ENCODE measurements around the gene CCDC186. TPM values are rescaled to one million over a fixed set of nuclear protein-coding genes. Genes with fewer than 3 reads are reported as not detected.

The CCDC186 gene
- polyA plus RNA-seq, 2 of the 4 experiments (the other 2 are of a cell fraction) = 7.4 to 13.4 TPM

GRCh38 chr10:114075093-114075492, 98.9 kb downstream of the CCDC186 start:
- ATAC-seq (no peak), DNase-seq (ENCODE audit: low read depth in 1 of 2, low spot score in 1 of 2) (no peak), FAIRE-seq (no peak)
- Histone ChIP-seq H3K4me3 (no peak overlapping the region), H3K9me3 (no peaks in the 10 kb centered on the region), H3K4me2 (no peak overlapping the region), H3K27ac (no peak overlapping the region), H3K4me1 (no peaks in the 10 kb centered on the region)
- 73% methylated on average over 6 of the region's 6 CpGs for WGBS (ENCODE audit: missing lambda C conversion rate)
- TF ChIP-seq CEBPB (IDR thresholded peaks at IDR 0.05) (peak in 1 of 2 experiments; percentile 69; a peak in 2 of 4 replicates), USF2 (IDR thresholded peaks at IDR 0.05) (no peak), HOXB13 (CRISPR knock-in tag; IDR thresholded peaks at IDR 0.05; ENCODE audit: low read depth) (no peak), GATA3 (IDR thresholded peaks at IDR 0.05; ENCODE audit: borderline replicate concordance) (no peak), EHMT2 (IDR thresholded peaks at IDR 0.05; ENCODE audit: low read depth) (no peak), HDAC2 (IDR thresholded peaks at IDR 0.05) (no peak), ZNF302 (CRISPR knock-in tag; IDR thresholded peaks at IDR 0.05) (no peak)
- ChIA-PET POLR2A (no interaction called here), CTCF (interaction anchor here (1.3 to 5.0 kb wide), 2 partner anchors 10 to 273 kb away, joined by 3 to 16 read pairs; no protein-coding TSS in a partner anchor)

GRCh38 chr10:114073395-114074186, 100.4 kb downstream of the CCDC186 start:
- FAIRE-seq (no peak), ATAC-seq (no peak), DNase-seq (ENCODE audit: low read depth in 1 of 2, low spot score in 1 of 2) (no peak)
- no peak overlapping the region for H3K4me3 ChIP-seq
- whole genome bisulfite sequencing (ENCODE audit: missing lambda C conversion rate) = 82% methylated on average over 14 of the region's 14 CpGs
- POLR2A ChIA-PET = no interaction called here
- CTCF ChIA-PET = interaction anchor here (1.0 to 5.0 kb wide), 3 partner anchors 9 to 274 kb away, joined by 3 to 16 read pairs (median 4); no protein-coding TSS in a partner anchor
- no peak for TF ChIP-seq HDAC2 (IDR thresholded peaks at IDR 0.05)
- H3K4me1 ChIP-seq = no peaks in the 10 kb centered on the region
- no peak overlapping the region for H3K4me2 ChIP-seq
- H3K9me3 ChIP-seq = no peaks in the 10 kb centered on the region
- no peak overlapping the region for H3K27ac ChIP-seq

- ATAC-seq = no peak
- no peak for TF ChIP-seq POLR2A (IDR thresholded peaks at IDR 0.05; ENCODE audit: low read length)
- TF ChIP-seq MAX (IDR thresholded peaks at IDR 0.05) = no peak
- no peak for TF ChIP-seq ZNF302 (CRISPR knock-in tag; IDR thresholded peaks at IDR 0.05)
- no peak for TF ChIP-seq GATA3 (IDR thresholded peaks at IDR 0.05; ENCODE audit: borderline replicate concordance)
- TF ChIP-seq JUNB (IDR thresholded peaks at IDR 0.05) = no peak
- no peak for TF ChIP-seq PBX3 (IDR thresholded peaks at IDR 0.05)
- TF ChIP-seq CBX8 (IDR thresholded peaks at IDR 0.05) = no peak
- DNase-seq (ENCODE audit: low read depth in 1 of 2, low spot score in 1 of 2) = no peak
- ChIA-PET POLR2A (no interaction called here), CTCF (interaction anchor here (0.5 to 2.0 kb wide), 6 partner anchors 32 to 1574 kb away, joined by 3 to 5 read pairs (median 4); no protein-coding TSS in a partner anchor)
- H3K27ac ChIP-seq = no peak overlapping the region
- 63% methylated on average over 4 of the region's 4 CpGs for WGBS (ENCODE audit: missing lambda C conversion rate)
- FAIRE-seq = no peak
- no peaks in the 10 kb centered on the region for H3K4me1 ChIP-seq
- no peaks in the 10 kb centered on the region for H3K9me3 ChIP-seq
- no peak overlapping the region for H3K4me2 ChIP-seq
- H3K4me3 ChIP-seq = no peak overlapping the region
Measured at GRCh38 chr10:114071178-114071577, 102.8 kb downstream of the CCDC186 start.

Small RNAs within 50 kb of the gene (small RNA-seq; reads per million reads assigned to genes)
- gene RF02277 (0 reads per million in 6 experiments), gene RNU6-709P (0 reads per million in 6 experiments)

Other genes starting within 250 kb of the CCDC186 start
- gene ADRB1, start 130.3 kb downstream of the CCDC186 start, polyA plus RNA-seq (2011; rRNA removed) = 0.36 and 0.58 TPM in 2 replicates
- gene ADRB1, start 130.3 kb downstream of the CCDC186 start, polyA plus RNA-seq (2017; fragmentation: RNase III; extraction: RNeasy Plus Mini Kit Qiagen cat#74134 plus additional on column Dnase treatment) = 0.62 to 0.75 TPM (median 0.66 TPM) in 3 replicates
- not detected in 2 replicates for gene TDRD1, start 5.2 kb upstream of the CCDC186 start, polyA plus RNA-seq (2011; rRNA removed)
- gene TDRD1, start 5.2 kb upstream of the CCDC186 start, polyA plus RNA-seq (2017; fragmentation: RNase III; extraction: RNeasy Plus Mini Kit Qiagen cat#74134 plus additional on column Dnase treatment) = not detected in 3 replicates
- not detected in 2 replicates for gene VWA2, start 65.1 kb upstream of the CCDC186 start, polyA plus RNA-seq (2011; rRNA removed)
- gene VWA2, start 65.1 kb upstream of the CCDC186 start, polyA plus RNA-seq (2017; fragmentation: RNase III; extraction: RNeasy Plus Mini Kit Qiagen cat#74134 plus additional on column Dnase treatment) = not detected in 3 replicates
- 17.6 and 19.6 TPM in 2 replicates for gene AFAP1L2, start 230.3 kb upstream of the CCDC186 start, polyA plus RNA-seq (2011; rRNA removed)
- 26.6 to 35.0 TPM (median 27.3 TPM) in 3 replicates for gene AFAP1L2, start 230.3 kb upstream of the CCDC186 start, polyA plus RNA-seq (2017; fragmentation: RNase III; extraction: RNeasy Plus Mini Kit Qiagen cat#74134 plus additional on column Dnase treatment)